Caco-2 (cell line): ENCODE results near the gene PRKCB. TPM values are rescaled to one million over a fixed set of nuclear protein-coding genes. Genes with fewer than 3 reads are reported as not detected.

Experiments used
- BruUV-seq: library from RNA; stranded (reverse); fragments of 400-500 nt; replicated peaks from 2 replicates; lab custom pipeline; 2021; lab: Mats Ljungman, UMichigan
- CTCF ChIA-PET: fragments of 300-600 bp; sonication (Branson Sonifier 250); formaldehyde crosslinking; loops from one replicate; lab custom pipeline; 2022; ENCODE audit warnings: antibody characterized with exemption; lab: Charles Lee
- POLR2A ChIA-PET: fragments of 300-600 bp; sonication (Branson Sonifier 250); formaldehyde crosslinking; loops from one replicate; lab custom pipeline; 2022; ENCODE audit warnings: antibody characterized with exemption; lab: Charles Lee
- DNase-seq, 2 experiments: peaks; one replicate each; pipeline versions ENCODE4 v3.0.0 to v3.0.0-alpha.2; 2020 to 2022
- H3K27me3 ChIP-seq: replicated peaks from 2 replicates; pipeline ENCODE4 v1.6.0; 2011; ENCODE audit warnings: low read length; ENCODE audit not compliant: control insufficient read depth, insufficient read depth
- H3K36me3 ChIP-seq: 2 replicates; pipeline ENCODE4 v1.5.1; 2011; ENCODE audit warnings: low read length; ENCODE audit not compliant: control insufficient read depth, insufficient read depth
- H3K4me1 ChIP-seq: fragments of 250-450 bp; sonication (Bioruptor Pico); 2 replicates; pipeline ENCODE4 v1.5.1; 2020; ENCODE audit warnings: mild to moderate bottlenecking
- H3K4me3 ChIP-seq: 2 replicates; pipeline ENCODE4 v1.5.1; 2011; ENCODE audit warnings: low read depth, mild to moderate bottlenecking, control low read depth, low read length
- H3K9me3 ChIP-seq: fragments of 250-450 bp; sonication (Bioruptor Pico); 2 replicates; pipeline ENCODE4 v1.5.1; 2020; ENCODE audit warnings: mild to moderate bottlenecking, moderate library complexity
- H3K27ac Mint-ChIP-seq: one replicate; pipeline ENCODE4 v1.8.0; 2022; ENCODE audit warnings: mixed read lengths; ENCODE audit not compliant: unreplicated experiment
- H3K27me3 Mint-ChIP-seq: one replicate; pipeline ENCODE4 v1.8.0; 2022; ENCODE audit warnings: mixed read lengths; ENCODE audit not compliant: insufficient read depth, unreplicated experiment
- H3K36me3 Mint-ChIP-seq: one replicate; pipeline ENCODE4 v1.8.0; 2022; ENCODE audit warnings: mild to moderate bottlenecking, mixed read lengths; ENCODE audit not compliant: insufficient read depth, unreplicated experiment
- H3K4me1 Mint-ChIP-seq: one replicate; pipeline ENCODE4 v1.8.0; 2022; ENCODE audit warnings: low read depth, mixed read lengths; ENCODE audit not compliant: unreplicated experiment
- H3K4me3 Mint-ChIP-seq: one replicate; pipeline ENCODE4 v1.8.0; 2022; ENCODE audit warnings: mild to moderate bottlenecking, moderate library complexity, mixed read lengths; ENCODE audit not compliant: unreplicated experiment
- H3K9me3 Mint-ChIP-seq: one replicate; pipeline ENCODE4 v1.8.0; 2022; ENCODE audit warnings: mixed read lengths; ENCODE audit not compliant: unreplicated experiment
- intact Hi-C: fragments of 100-400 bp; cut with micrococcal nuclease; formaldehyde crosslinking; loops from one replicate; pipeline ENCODE4 v1.10.0; 2022; ENCODE audit not compliant: unreplicated experiment
- total RNA-seq: library from RNA; stranded (reverse); gene quantifications from 2 replicates; pipeline ENCODE4 v1.2.3, GENCODE V29; 2022
- TF ChIP-seq, protein P1 (sequence below), 2 experiments: fragments of 200-600 bp in 1 of 2; IDR thresholded peaks; 1 replicate in 1 of 2; 2 replicates in 1 of 2; pipeline versions ENCODE4 v1.5.1 to v1.8.0; 2011 to 2022; ENCODE audit warnings: antibody characterized with exemption in 1 of 2, control low read depth in 1 of 2, inconsistent platforms in 1 of 2, low read depth in 1 of 2, low read length in 1 of 2, mild to moderate bottlenecking in 1 of 2, moderate library complexity in 1 of 2; ENCODE audit not compliant: insufficient read depth in 1 of 2, severe bottlenecking in 1 of 2, unreplicated experiment in 1 of 2

Gene PRKCB
- total RNA-seq, 1 experiment from 2014 or later = not detected

DNA sequence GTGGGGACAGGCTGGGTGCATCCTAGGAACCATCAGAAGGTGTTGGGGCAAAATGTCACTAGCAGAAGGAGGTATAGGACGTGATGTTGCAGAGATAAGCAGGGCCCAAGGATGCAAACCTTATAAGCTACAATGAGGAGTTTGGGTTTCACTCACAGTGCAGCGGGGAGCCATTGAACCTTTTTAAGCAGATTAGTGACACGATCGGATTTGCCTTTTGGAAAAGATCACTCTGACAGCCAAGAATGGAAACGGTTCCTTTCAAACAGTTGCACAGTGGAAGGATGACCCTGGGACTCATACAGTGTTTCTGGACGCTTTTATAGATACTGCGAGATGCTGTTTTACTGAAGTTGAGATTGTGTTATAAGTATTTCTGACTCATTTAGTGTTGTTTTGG is 288.5 kb downstream of the PRKCB start:
- no peak overlapping the region for H3K4me3 ChIP-seq
- no TSS peak for BruUV-seq
- Mint-ChIP-seq H3K4me1 (no peaks in the 10 kb centered on the region), H3K36me3 (no peaks in the 10 kb centered on the region), H3K27me3 (peaks cover 41% of the 10 kb centered on the region), H3K9me3 (no peaks in the 10 kb centered on the region), H3K27ac (no peak overlapping the region), H3K4me3 (no peak overlapping the region)
- no peaks in the 10 kb centered on the region for H3K27me3 ChIP-seq
- intact Hi-C loops = no loop called here
- CTCF ChIA-PET = no interaction called here
- no peaks in the 10 kb centered on the region for H3K36me3 ChIP-seq
- TF ChIP-seq, protein P1, sequence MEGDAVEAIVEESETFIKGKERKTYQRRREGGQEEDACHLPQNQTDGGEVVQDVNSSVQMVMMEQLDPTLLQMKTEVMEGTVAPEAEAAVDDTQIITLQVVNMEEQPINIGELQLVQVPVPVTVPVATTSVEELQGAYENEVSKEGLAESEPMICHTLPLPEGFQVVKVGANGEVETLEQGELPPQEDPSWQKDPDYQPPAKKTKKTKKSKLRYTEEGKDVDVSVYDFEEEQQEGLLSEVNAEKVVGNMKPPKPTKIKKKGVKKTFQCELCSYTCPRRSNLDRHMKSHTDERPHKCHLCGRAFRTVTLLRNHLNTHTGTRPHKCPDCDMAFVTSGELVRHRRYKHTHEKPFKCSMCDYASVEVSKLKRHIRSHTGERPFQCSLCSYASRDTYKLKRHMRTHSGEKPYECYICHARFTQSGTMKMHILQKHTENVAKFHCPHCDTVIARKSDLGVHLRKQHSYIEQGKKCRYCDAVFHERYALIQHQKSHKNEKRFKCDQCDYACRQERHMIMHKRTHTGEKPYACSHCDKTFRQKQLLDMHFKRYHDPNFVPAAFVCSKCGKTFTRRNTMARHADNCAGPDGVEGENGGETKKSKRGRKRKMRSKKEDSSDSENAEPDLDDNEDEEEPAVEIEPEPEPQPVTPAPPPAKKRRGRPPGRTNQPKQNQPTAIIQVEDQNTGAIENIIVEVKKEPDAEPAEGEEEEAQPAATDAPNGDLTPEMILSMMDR (IDR thresholded peaks at IDR 0.05; ENCODE audit: insufficient read depth in 1 of 2, low read depth in 1 of 2, low read length in 1 of 2, severe bottlenecking in 1 of 2, unreplicated experiment in 1 of 2) = no peak
- no peaks in the 10 kb centered on the region for H3K9me3 ChIP-seq
- POLR2A ChIA-PET = no interaction called here
- H3K4me1 ChIP-seq = no peaks in the 10 kb centered on the region
- DNase-seq = no peak

DNA sequence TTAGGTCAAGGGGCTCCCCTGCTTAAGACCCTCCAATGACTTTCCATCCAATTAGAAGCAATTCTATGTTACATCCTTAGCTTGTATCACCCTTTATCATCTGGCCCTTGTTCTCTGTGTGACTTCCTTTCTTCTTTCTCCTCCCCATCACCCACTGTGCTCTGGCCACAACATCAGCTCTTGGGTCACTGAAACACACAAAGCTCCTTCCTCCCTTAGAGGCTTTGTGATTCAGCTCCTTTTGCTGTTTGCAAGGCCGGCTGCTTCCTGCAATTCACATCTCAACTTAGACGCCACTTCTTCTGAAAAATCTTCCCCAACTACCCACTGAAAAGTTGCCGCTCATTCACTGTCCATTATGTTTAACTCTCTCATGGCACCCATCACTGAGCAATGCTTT is 289.4 kb downstream of the PRKCB start:
- Histone ChIP-seq H3K9me3 (no peaks in the 10 kb centered on the region), H3K4me3 (no peak overlapping the region), H3K36me3 (no peaks in the 10 kb centered on the region), H3K4me1 (no peaks in the 10 kb centered on the region), H3K27me3 (no peaks in the 10 kb centered on the region)
- TF ChIP-seq, protein P1 (IDR thresholded peaks at IDR 0.05; ENCODE audit: insufficient read depth in 1 of 2, low read depth in 1 of 2, low read length in 1 of 2, severe bottlenecking in 1 of 2, unreplicated experiment in 1 of 2) = no peak
- Mint-ChIP-seq H3K9me3 (no peaks in the 10 kb centered on the region), H3K27ac (no peak overlapping the region), H3K4me3 (no peak overlapping the region), H3K4me1 (no peaks in the 10 kb centered on the region), H3K27me3 (peaks cover 39% of the 10 kb centered on the region), H3K36me3 (no peaks in the 10 kb centered on the region)
- ChIA-PET POLR2A (no interaction called here), CTCF (no interaction called here)
- no TSS peak for BruUV-seq
- intact Hi-C loops = no loop called here
- DNase-seq = no peak

DNA sequence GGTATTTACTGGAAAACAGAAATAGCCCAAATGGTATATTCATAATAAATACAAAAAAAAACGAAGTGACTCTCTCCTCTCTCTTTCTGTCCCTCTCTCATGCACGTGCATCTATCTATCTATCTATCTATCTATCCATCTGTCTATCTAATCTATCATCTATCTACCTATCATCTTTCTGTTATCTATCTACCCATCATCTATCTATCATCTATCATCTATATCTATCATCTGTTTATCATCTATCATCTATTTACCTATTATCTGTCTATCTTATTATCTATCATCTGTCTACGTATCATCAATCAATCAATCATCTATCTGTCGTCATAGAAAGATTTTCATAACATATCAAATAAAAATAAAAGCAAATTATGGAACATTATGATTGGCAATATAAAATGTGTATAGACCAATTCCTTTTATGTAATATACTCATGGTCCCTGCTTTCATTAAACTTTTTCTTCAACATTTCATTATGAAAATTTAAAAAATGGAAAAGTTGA is 293.7 kb downstream of the PRKCB start:
- CTCF ChIA-PET = no interaction called here
- H3K27ac Mint-ChIP-seq = no peak overlapping the region
- TF ChIP-seq, protein P1 (IDR thresholded peaks at IDR 0.05; ENCODE audit: insufficient read depth in 1 of 2, low read depth in 1 of 2, low read length in 1 of 2, severe bottlenecking in 1 of 2, unreplicated experiment in 1 of 2) = no peak
- Histone ChIP-seq H3K27me3 (no peaks in the 10 kb centered on the region), H3K9me3 (no peaks in the 10 kb centered on the region), H3K4me3 (no peak overlapping the region), H3K4me1 (no peaks in the 10 kb centered on the region), H3K36me3 (no peaks in the 10 kb centered on the region)
- POLR2A ChIA-PET = no interaction called here
- H3K4me3 Mint-ChIP-seq = no peak overlapping the region
- no peaks in the 10 kb centered on the region for H3K4me1 Mint-ChIP-seq
- H3K27me3 Mint-ChIP-seq = peaks cover 16% of the 10 kb centered on the region
- no TSS peak for BruUV-seq
- H3K36me3 Mint-ChIP-seq = no peaks in the 10 kb centered on the region
- no peak for DNase-seq
- intact Hi-C loops = no loop called here
- H3K9me3 Mint-ChIP-seq = no peaks in the 10 kb centered on the region
